Measurements from ENCODE around the gene GALNT9. TPM values are rescaled to one million over a fixed set of nuclear protein-coding genes. Genes with fewer than 3 reads are reported as not detected.

The GALNT9 gene
- total RNA-seq, 6 experiments from 2014 or later = not detected

GRCh38 chr12:132318135-132318534 is 11.3 kb downstream of the GALNT9 start:
- no peak for DNase-seq
- no peak overlapping the region for H3K4me3 Mint-ChIP-seq
- H3K4me1 Mint-ChIP-seq (ENCODE audit: low read depth) = peaks cover 5% of the 10 kb centered on the region; the same call in 1 of the 2 replicates
- H3K36me3 Mint-ChIP-seq (ENCODE audit: low read depth) = no peaks in the 10 kb centered on the region
- TF ChIP-seq CTCF (IDR thresholded peaks at IDR 0.05) = no peak
- H3K27ac Mint-ChIP-seq = no peak overlapping the region
- H3K9me3 Mint-ChIP-seq = peaks cover 5% of the 10 kb centered on the region; the same call in 1 of the 2 replicates
- peaks cover 24% of the 10 kb centered on the region for H3K27me3 Mint-ChIP-seq (ENCODE audit: insufficient read depth)

- no peak for DNase-seq
- Mint-ChIP-seq H3K4me3 (no peak overlapping the region), H3K27ac (no peak overlapping the region), H3K27me3 (ENCODE audit: insufficient read depth) (peaks cover 21% of the 10 kb centered on the region), H3K4me1 (ENCODE audit: low read depth) (no peaks in the 10 kb centered on the region), H3K9me3 (peaks cover 5% of the 10 kb centered on the region; the same call in 1 of the 2 replicates), H3K36me3 (ENCODE audit: low read depth) (no peaks in the 10 kb centered on the region)
- TF ChIP-seq CTCF (IDR thresholded peaks at IDR 0.05) = no peak
Observed at GRCh38 chr12:132317233-132317938, 12.0 kb downstream of the GALNT9 start.

GRCh38 chr12:132316497-132317232 is 12.7 kb downstream of the GALNT9 start:
- no peak overlapping the region for H3K4me3 Mint-ChIP-seq
- H3K4me1 Mint-ChIP-seq (ENCODE audit: low read depth) = no peaks in the 10 kb centered on the region
- TF ChIP-seq CTCF (IDR thresholded peaks at IDR 0.05) = no peak
- peaks cover 4% of the 10 kb centered on the region; the same call in 1 of the 2 replicates for H3K36me3 Mint-ChIP-seq (ENCODE audit: low read depth)
- peaks cover 21% of the 10 kb centered on the region for H3K27me3 Mint-ChIP-seq (ENCODE audit: insufficient read depth)
- H3K27ac Mint-ChIP-seq = no peak overlapping the region
- no peak for DNase-seq
- peaks cover 10% of the 10 kb centered on the region for H3K9me3 Mint-ChIP-seq

- peaks cover 17% of the 10 kb centered on the region for H3K9me3 Mint-ChIP-seq
- H3K4me3 Mint-ChIP-seq = no peak overlapping the region
- peaks cover 12% of the 10 kb centered on the region; the same call in 1 of the 2 replicates for H3K36me3 Mint-ChIP-seq (ENCODE audit: low read depth)
- H3K27ac Mint-ChIP-seq = no peak overlapping the region
- no peaks in the 10 kb centered on the region for H3K4me1 Mint-ChIP-seq (ENCODE audit: low read depth)
- peaks cover 21% of the 10 kb centered on the region for H3K27me3 Mint-ChIP-seq (ENCODE audit: insufficient read depth)
- no peak for TF ChIP-seq CTCF (IDR thresholded peaks at IDR 0.05)
- no peak for DNase-seq
Observed at GRCh38 chr12:132315951-132316350, 13.4 kb downstream of the GALNT9 start.

GRCh38 chr12:132315507-132315906 is 13.9 kb downstream of the GALNT9 start:
- Mint-ChIP-seq H3K4me3 (no peak overlapping the region), H3K36me3 (ENCODE audit: low read depth) (peaks cover 14% of the 10 kb centered on the region; the same call in 1 of the 2 replicates), H3K9me3 (peaks cover 21% of the 10 kb centered on the region), H3K27me3 (ENCODE audit: insufficient read depth) (peaks cover 21% of the 10 kb centered on the region), H3K27ac (no peak overlapping the region), H3K4me1 (ENCODE audit: low read depth) (no peaks in the 10 kb centered on the region)
- no peak for DNase-seq
- no peak for TF ChIP-seq CTCF (IDR thresholded peaks at IDR 0.05)
